NCI-H2029 (cell line): ENCODE results near the gene IER5.
"Not testable (repeated sequence)": the region's sequence is repeated elsewhere in the genome, so short reads cannot be mapped to it uniquely, and the experiment has no call there.

Experiments used
- DNase-seq: peaks from one replicate; lab custom pipeline; 2025; lab: John Stamatoyannopoulos, UW

The IER5 gene

GRCh38 chr1:181115971-181116370 is 27.5 kb downstream of the IER5 start:
- DNase-seq = not testable (repeated sequence)

GRCh38 chr1:181116819-181117390 is 28.4 kb downstream of the IER5 start:
- no peak for DNase-seq

- peak; percentile 47 for DNase-seq
Measured at GRCh38 chr1:181117648-181118449, 29.3 kb downstream of the IER5 start.

- no peak for DNase-seq
Measured at GRCh38 chr1:181119093-181119989, 30.8 kb downstream of the IER5 start.

- DNase-seq = peak; percentile 49
Measured at GRCh38 chr1:181120924-181121323, 32.4 kb downstream of the IER5 start.

- no peak for DNase-seq
Measured at GRCh38 chr1:181121498-181121897, 33.0 kb downstream of the IER5 start.

- DNase-seq = no peak
Measured at GRCh38 chr1:181122222-181122621, 33.7 kb downstream of the IER5 start.

GRCh38 chr1:181123173-181123572 is 34.7 kb downstream of the IER5 start:
- DNase-seq = no peak

GRCh38 chr1:181124291-181124751 is 35.8 kb downstream of the IER5 start:
- DNase-seq = no peak

GRCh38 chr1:181126289-181126688 is 37.8 kb downstream of the IER5 start:
- DNase-seq = no peak

- DNase-seq = peak; percentile 90
Measured at GRCh38 chr1:181126871-181127587, 38.5 kb downstream of the IER5 start.

GRCh38 chr1:181127898-181128453 is 39.5 kb downstream of the IER5 start:
- no peak for DNase-seq

- no peak for DNase-seq
Measured at GRCh38 chr1:181128592-181129497, 40.3 kb downstream of the IER5 start.

- no peak for DNase-seq
Measured at GRCh38 chr1:181129771-181130606, 41.5 kb downstream of the IER5 start.

GRCh38 chr1:181131255-181131941 is 42.9 kb downstream of the IER5 start:
- DNase-seq = no peak

GRCh38 chr1:181133441-181133951 is 45.0 kb downstream of the IER5 start:
- no peak for DNase-seq

GRCh38 chr1:181133969-181134418 is 45.5 kb downstream of the IER5 start:
- DNase-seq = no peak
